Caco-2 (cell line): ENCODE measurements around the gene PFN4. TPM values are rescaled to one million over a fixed set of nuclear protein-coding genes. Genes with fewer than 3 reads are reported as not detected.
"Not testable (repeated sequence)": the region's sequence is repeated elsewhere in the genome, so short reads cannot be mapped to it uniquely, and the experiment has no call there.

ENCODE experiments used
- BruUV-seq: library from RNA; stranded (reverse); fragments of 400-500 nt; replicated peaks from 2 replicates; lab custom pipeline; 2021; lab: Mats Ljungman, UMichigan
- CTCF ChIA-PET: fragments of 300-600 bp; sonication (Branson Sonifier 250); formaldehyde crosslinking; loops from one replicate; lab custom pipeline; 2022; ENCODE audit warnings: antibody characterized with exemption; lab: Charles Lee
- POLR2A ChIA-PET: fragments of 300-600 bp; sonication (Branson Sonifier 250); formaldehyde crosslinking; loops from one replicate; lab custom pipeline; 2022; ENCODE audit warnings: antibody characterized with exemption; lab: Charles Lee
- DNase-seq, 2 experiments: peaks; one replicate each; pipeline versions ENCODE4 v3.0.0 to v3.0.0-alpha.2; 2020 to 2022
- H3K27me3 ChIP-seq: replicated peaks from 2 replicates; pipeline ENCODE4 v1.6.0; 2011; ENCODE audit warnings: low read length; ENCODE audit not compliant: control insufficient read depth, insufficient read depth
- H3K36me3 ChIP-seq: 2 replicates; pipeline ENCODE4 v1.5.1; 2011; ENCODE audit warnings: low read length; ENCODE audit not compliant: control insufficient read depth, insufficient read depth
- H3K4me1 ChIP-seq: fragments of 250-450 bp; sonication (Bioruptor Pico); 2 replicates; pipeline ENCODE4 v1.5.1; 2020; ENCODE audit warnings: mild to moderate bottlenecking
- H3K4me3 ChIP-seq: 2 replicates; pipeline ENCODE4 v1.5.1; 2011; ENCODE audit warnings: low read depth, mild to moderate bottlenecking, control low read depth, low read length
- H3K9me3 ChIP-seq: fragments of 250-450 bp; sonication (Bioruptor Pico); 2 replicates; pipeline ENCODE4 v1.5.1; 2020; ENCODE audit warnings: mild to moderate bottlenecking, moderate library complexity
- H3K27ac Mint-ChIP-seq: one replicate; pipeline ENCODE4 v1.8.0; 2022; ENCODE audit warnings: mixed read lengths; ENCODE audit not compliant: unreplicated experiment
- H3K27me3 Mint-ChIP-seq: one replicate; pipeline ENCODE4 v1.8.0; 2022; ENCODE audit warnings: mixed read lengths; ENCODE audit not compliant: insufficient read depth, unreplicated experiment
- H3K36me3 Mint-ChIP-seq: one replicate; pipeline ENCODE4 v1.8.0; 2022; ENCODE audit warnings: mild to moderate bottlenecking, mixed read lengths; ENCODE audit not compliant: insufficient read depth, unreplicated experiment
- H3K4me1 Mint-ChIP-seq: one replicate; pipeline ENCODE4 v1.8.0; 2022; ENCODE audit warnings: low read depth, mixed read lengths; ENCODE audit not compliant: unreplicated experiment
- H3K4me3 Mint-ChIP-seq: one replicate; pipeline ENCODE4 v1.8.0; 2022; ENCODE audit warnings: mild to moderate bottlenecking, moderate library complexity, mixed read lengths; ENCODE audit not compliant: unreplicated experiment
- H3K9me3 Mint-ChIP-seq: one replicate; pipeline ENCODE4 v1.8.0; 2022; ENCODE audit warnings: mixed read lengths; ENCODE audit not compliant: unreplicated experiment
- intact Hi-C: fragments of 100-400 bp; cut with micrococcal nuclease; formaldehyde crosslinking; loops from one replicate; pipeline ENCODE4 v1.10.0; 2022; ENCODE audit not compliant: unreplicated experiment
- total RNA-seq: library from RNA; stranded (reverse); gene quantifications from 2 replicates; pipeline ENCODE4 v1.2.3, GENCODE V29; 2022
- TF ChIP-seq, protein P1 (sequence below), 2 experiments: fragments of 200-600 bp in 1 of 2; IDR thresholded peaks; 1 replicate in 1 of 2; 2 replicates in 1 of 2; pipeline versions ENCODE4 v1.5.1 to v1.8.0; 2011 to 2022; ENCODE audit warnings: antibody characterized with exemption in 1 of 2, control low read depth in 1 of 2, inconsistent platforms in 1 of 2, low read depth in 1 of 2, low read length in 1 of 2, mild to moderate bottlenecking in 1 of 2, moderate library complexity in 1 of 2; ENCODE audit not compliant: insufficient read depth in 1 of 2, severe bottlenecking in 1 of 2, unreplicated experiment in 1 of 2

Gene PFN4
- total RNA-seq, 1 experiment from 2014 or later, result 1.4 TPM

DNA sequence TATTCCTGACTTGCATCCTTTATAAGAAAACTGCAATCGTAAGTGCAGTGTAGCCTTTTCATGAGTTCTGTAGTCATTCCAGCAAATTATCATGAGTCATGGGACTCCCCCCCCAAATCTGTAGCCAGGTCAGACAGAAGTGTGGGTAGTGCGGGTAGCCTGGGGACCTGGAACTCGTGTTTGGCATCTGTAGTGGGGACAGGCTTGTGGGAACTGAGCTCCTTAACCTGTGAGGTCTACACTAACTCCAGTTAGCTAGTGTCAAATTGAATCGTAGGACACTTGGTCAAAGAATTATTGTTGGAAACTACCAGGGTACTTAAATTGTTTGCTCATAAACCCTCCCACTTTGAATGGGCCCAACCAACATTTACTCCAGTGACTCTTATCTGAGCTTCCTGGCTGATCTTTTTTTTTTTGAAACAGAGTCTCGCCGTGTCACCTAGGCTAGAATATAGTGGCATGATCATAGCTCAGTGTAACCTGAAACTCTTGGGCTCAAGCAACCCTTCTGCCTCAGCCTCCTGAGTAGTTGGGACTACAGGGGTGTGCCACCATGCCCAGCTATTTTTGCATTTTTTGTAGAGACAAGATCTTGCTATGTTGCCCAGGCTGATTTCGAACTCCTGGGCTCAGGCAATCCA, 12.4 kb downstream of the PFN4 start:
- ChIA-PET POLR2A (interaction anchor here (0.9 to 1.9 kb wide), 2 partner anchors 26 to 63 kb away, joined by 5 to 7 read pairs; partner anchors contain the start of genes TP53I3 and WDCP), CTCF (interaction anchor here (2.5 kb wide), 1 partner anchor 27 kb away, joined by 17 read pairs; the partner anchor contains the start of gene TP53I3)
- Histone ChIP-seq H3K9me3 (0 out of 2 replicates have a peak, but pooled peaks cover 5% of the 10 kb centered on the region), H3K4me3 (no peak overlapping the region), H3K4me1 (peaks cover 21% of the 10 kb centered on the region), H3K27me3 (no peaks in the 10 kb centered on the region), H3K36me3 (no peaks in the 10 kb centered on the region)
- Mint-ChIP-seq H3K4me3 (no peak overlapping the region), H3K4me1 (peaks cover 23% of the 10 kb centered on the region), H3K27ac (peak overlapping the region; percentile 73), H3K27me3 (no peaks in the 10 kb centered on the region), H3K36me3 (no peaks in the 10 kb centered on the region), H3K9me3 (peaks cover 25% of the 10 kb centered on the region)
- no TSS peak for BruUV-seq
- intact Hi-C loops, result no loop called here
- TF ChIP-seq, protein P1, sequence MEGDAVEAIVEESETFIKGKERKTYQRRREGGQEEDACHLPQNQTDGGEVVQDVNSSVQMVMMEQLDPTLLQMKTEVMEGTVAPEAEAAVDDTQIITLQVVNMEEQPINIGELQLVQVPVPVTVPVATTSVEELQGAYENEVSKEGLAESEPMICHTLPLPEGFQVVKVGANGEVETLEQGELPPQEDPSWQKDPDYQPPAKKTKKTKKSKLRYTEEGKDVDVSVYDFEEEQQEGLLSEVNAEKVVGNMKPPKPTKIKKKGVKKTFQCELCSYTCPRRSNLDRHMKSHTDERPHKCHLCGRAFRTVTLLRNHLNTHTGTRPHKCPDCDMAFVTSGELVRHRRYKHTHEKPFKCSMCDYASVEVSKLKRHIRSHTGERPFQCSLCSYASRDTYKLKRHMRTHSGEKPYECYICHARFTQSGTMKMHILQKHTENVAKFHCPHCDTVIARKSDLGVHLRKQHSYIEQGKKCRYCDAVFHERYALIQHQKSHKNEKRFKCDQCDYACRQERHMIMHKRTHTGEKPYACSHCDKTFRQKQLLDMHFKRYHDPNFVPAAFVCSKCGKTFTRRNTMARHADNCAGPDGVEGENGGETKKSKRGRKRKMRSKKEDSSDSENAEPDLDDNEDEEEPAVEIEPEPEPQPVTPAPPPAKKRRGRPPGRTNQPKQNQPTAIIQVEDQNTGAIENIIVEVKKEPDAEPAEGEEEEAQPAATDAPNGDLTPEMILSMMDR (IDR thresholded peaks at IDR 0.05; ENCODE audit: insufficient read depth in 1 of 2, low read depth in 1 of 2, low read length in 1 of 2, severe bottlenecking in 1 of 2, unreplicated experiment in 1 of 2), result no peak
- no peak for DNase-seq

GRCh38 chr2:24109431-24109830, 13.7 kb downstream of the PFN4 start:
- H3K4me3 ChIP-seq, intact Hi-C loops: not testable (repeated sequence)
- CTCF ChIA-PET, result interaction anchor here (0.6 to 1.3 kb wide), 2 partner anchors 25 to 455 kb away, joined by 4 to 7 read pairs; partner anchors contain the start of gene TP53I3

DNA sequence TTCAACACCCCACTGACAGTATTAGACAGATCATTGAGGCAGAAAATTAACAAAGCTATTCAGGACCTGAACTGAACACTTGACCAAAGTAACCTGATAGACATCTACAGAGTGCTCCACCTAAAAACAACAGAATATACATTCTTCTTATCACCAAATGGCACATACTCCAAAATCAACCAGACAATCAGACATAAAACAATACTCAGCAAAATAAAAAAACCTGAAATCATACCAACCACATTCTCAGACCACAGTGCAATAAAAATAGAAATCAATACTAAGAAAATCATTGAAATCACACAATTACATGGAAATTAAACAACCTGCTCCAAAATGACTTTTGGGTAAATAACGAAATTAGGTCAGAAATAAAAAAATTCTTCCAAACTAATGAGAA, 15.8 kb downstream of the PFN4 start:
- H3K36me3 Mint-ChIP-seq, result no peaks in the 10 kb centered on the region
- H3K36me3 ChIP-seq, result no peaks in the 10 kb centered on the region
- intact Hi-C loops, result no loop called here
- peaks cover 16% of the 10 kb centered on the region for H3K4me1 Mint-ChIP-seq
- ChIA-PET CTCF (no interaction called here), POLR2A (no interaction called here)
- no peak overlapping the region for H3K27ac Mint-ChIP-seq
- BruUV-seq, result no TSS peak
- no peaks in the 10 kb centered on the region for H3K27me3 ChIP-seq
- H3K4me1 ChIP-seq, result peaks cover 11% of the 10 kb centered on the region; the same call in 1 of the 2 replicates
- DNase-seq, result no peak
- H3K27me3 Mint-ChIP-seq, result no peaks in the 10 kb centered on the region
- no peak overlapping the region for H3K4me3 Mint-ChIP-seq
- H3K4me3 ChIP-seq, result no peak overlapping the region
- TF ChIP-seq, protein P1 (IDR thresholded peaks at IDR 0.05; ENCODE audit: insufficient read depth in 1 of 2, low read depth in 1 of 2, low read length in 1 of 2, severe bottlenecking in 1 of 2, unreplicated experiment in 1 of 2), result no peak
- 0 out of 2 replicates have a peak, but pooled peaks cover 5% of the 10 kb centered on the region for H3K9me3 ChIP-seq
- peaks cover 25% of the 10 kb centered on the region for H3K9me3 Mint-ChIP-seq

More at GRCh38 chr2:24109431-24109830, 13.7 kb downstream of the PFN4 start:
- POLR2A ChIA-PET, result interaction anchor here (0.6 kb wide), 3 partner anchors 11 to 26 kb away, joined by 3 to 6 read pairs (median 5); no protein-coding TSS in a partner anchor
- peaks cover 23% of the 10 kb centered on the region for H3K4me1 Mint-ChIP-seq
- not testable (repeated sequence) for H3K36me3 Mint-ChIP-seq, DNase-seq, H3K27ac Mint-ChIP-seq, H3K4me3 Mint-ChIP-seq, H3K27me3 ChIP-seq, BruUV-seq, H3K9me3 ChIP-seq, H3K36me3 ChIP-seq, H3K27me3 Mint-ChIP-seq
- peaks cover 25% of the 10 kb centered on the region for H3K9me3 Mint-ChIP-seq
- H3K4me1 ChIP-seq, result peaks cover 11% of the 10 kb centered on the region; the same call in 1 of the 2 replicates
